Neural crest cell (in vitro differentiated cells): ENCODE measurements around the gene MC2R. TPM values are rescaled to one million over a fixed set of nuclear protein-coding genes. Genes with fewer than 3 reads are reported as not detected.

Source experiments
- DNase-seq: peaks from one replicate; pipeline ENCODE4 v3.0.0; 2021; ENCODE audit warnings: low read depth, mixed read lengths, low spot score
- H3K27ac Mint-ChIP-seq: one replicate; pipeline ENCODE4 v1.8.0; 2021; ENCODE audit warnings: mild to moderate bottlenecking, mixed read lengths; ENCODE audit not compliant: unreplicated experiment
- H3K27me3 Mint-ChIP-seq: 2 replicates; pipeline ENCODE4 v1.8.0; 2021; ENCODE audit warnings: low read depth, mild to moderate bottlenecking, mixed read lengths
- H3K36me3 Mint-ChIP-seq: 2 replicates; pipeline ENCODE4 v1.8.0; 2021; ENCODE audit warnings: low read depth, mild to moderate bottlenecking, mixed read lengths
- H3K4me1 Mint-ChIP-seq: 2 replicates; pipeline ENCODE4 v1.8.0; 2021; ENCODE audit warnings: mixed read lengths
- H3K4me3 Mint-ChIP-seq: one replicate; pipeline ENCODE4 v1.8.0; 2021; ENCODE audit warnings: mild to moderate bottlenecking, mixed read lengths
- H3K9me3 Mint-ChIP-seq: 2 replicates; pipeline ENCODE4 v1.8.0; 2021; ENCODE audit warnings: mixed read lengths
- total RNA-seq: library from RNA; stranded (reverse); gene quantifications from 2 replicates; pipeline ENCODE4 v1.2.1, GENCODE V29; 2021
- TF ChIP-seq, protein P1 (sequence below): fragments of 200-600 bp; sonication (generic); conservative IDR thresholded peaks from 2 replicates; pipeline ENCODE4 v1.5.0; 2021; ENCODE audit warnings: antibody characterized with exemption, mild to moderate bottlenecking

The MC2R gene
- total RNA-seq, 1 donor from 2014 or later: not detected

DNA sequence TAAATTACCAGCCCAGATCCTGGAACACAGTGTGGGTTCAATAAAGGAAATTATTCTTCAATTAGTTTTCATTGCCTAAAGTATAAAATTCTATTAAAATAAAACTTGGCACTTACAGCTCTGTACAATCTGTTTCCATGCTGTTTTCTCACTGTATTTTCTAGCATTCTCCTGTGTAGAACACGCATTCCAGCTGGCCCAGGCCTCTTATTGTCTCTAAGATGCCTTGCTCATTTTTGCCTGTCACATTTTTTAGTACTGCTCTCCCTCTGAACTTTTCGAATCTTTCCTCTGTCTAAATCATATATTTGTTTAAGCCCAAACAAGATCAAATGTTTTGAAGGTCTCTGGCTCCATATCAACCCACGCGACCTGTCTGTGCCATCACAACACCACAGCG, 20.8 kb downstream of the MC2R start:
- no peaks in the 10 kb centered on the region for H3K36me3 Mint-ChIP-seq
- H3K4me1 Mint-ChIP-seq: no peaks in the 10 kb centered on the region
- no peak for DNase-seq
- peaks cover 3% of the 10 kb centered on the region for H3K27me3 Mint-ChIP-seq
- TF ChIP-seq, protein P1, sequence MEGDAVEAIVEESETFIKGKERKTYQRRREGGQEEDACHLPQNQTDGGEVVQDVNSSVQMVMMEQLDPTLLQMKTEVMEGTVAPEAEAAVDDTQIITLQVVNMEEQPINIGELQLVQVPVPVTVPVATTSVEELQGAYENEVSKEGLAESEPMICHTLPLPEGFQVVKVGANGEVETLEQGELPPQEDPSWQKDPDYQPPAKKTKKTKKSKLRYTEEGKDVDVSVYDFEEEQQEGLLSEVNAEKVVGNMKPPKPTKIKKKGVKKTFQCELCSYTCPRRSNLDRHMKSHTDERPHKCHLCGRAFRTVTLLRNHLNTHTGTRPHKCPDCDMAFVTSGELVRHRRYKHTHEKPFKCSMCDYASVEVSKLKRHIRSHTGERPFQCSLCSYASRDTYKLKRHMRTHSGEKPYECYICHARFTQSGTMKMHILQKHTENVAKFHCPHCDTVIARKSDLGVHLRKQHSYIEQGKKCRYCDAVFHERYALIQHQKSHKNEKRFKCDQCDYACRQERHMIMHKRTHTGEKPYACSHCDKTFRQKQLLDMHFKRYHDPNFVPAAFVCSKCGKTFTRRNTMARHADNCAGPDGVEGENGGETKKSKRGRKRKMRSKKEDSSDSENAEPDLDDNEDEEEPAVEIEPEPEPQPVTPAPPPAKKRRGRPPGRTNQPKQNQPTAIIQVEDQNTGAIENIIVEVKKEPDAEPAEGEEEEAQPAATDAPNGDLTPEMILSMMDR: no peak
- no peak overlapping the region for H3K27ac Mint-ChIP-seq
- no peaks in the 10 kb centered on the region for H3K9me3 Mint-ChIP-seq
- H3K4me3 Mint-ChIP-seq: no peak overlapping the region

GRCh38 chr18:13893418-13893760, 21.9 kb downstream of the MC2R start:
- Mint-ChIP-seq H3K27ac (no peak overlapping the region), H3K4me3 (no peak overlapping the region), H3K4me1 (no peaks in the 10 kb centered on the region), H3K9me3 (no peaks in the 10 kb centered on the region), H3K27me3 (no peaks in the 10 kb centered on the region), H3K36me3 (no peaks in the 10 kb centered on the region)
- TF ChIP-seq, protein P1: no peak
- DNase-seq: no peak

DNA sequence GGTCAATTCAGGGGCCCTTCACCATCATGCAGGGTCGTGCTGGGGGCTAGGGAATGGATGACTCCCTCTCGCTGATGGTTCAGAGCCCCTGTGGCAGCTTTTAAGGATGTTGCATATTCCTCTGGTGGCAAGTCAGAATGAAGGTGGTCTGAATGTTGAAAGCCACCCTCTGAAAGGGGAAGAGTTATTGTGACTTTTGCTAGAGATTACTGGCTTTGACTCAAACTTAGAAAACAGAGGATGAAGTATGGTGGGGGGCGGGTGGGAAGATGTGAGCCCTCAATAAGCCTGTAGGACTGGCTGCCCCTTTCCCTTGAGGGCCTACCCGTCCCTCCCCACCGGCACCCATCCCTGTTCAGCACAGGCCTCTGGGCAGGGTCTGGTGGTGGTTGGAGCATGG, 23.2 kb downstream of the MC2R start:
- no peak for DNase-seq
- Mint-ChIP-seq H3K27me3 (no peaks in the 10 kb centered on the region), H3K9me3 (no peaks in the 10 kb centered on the region), H3K4me1 (no peaks in the 10 kb centered on the region), H3K4me3 (no peak overlapping the region), H3K36me3 (no peaks in the 10 kb centered on the region), H3K27ac (no peak overlapping the region)
- TF ChIP-seq, protein P1: no peak

DNA sequence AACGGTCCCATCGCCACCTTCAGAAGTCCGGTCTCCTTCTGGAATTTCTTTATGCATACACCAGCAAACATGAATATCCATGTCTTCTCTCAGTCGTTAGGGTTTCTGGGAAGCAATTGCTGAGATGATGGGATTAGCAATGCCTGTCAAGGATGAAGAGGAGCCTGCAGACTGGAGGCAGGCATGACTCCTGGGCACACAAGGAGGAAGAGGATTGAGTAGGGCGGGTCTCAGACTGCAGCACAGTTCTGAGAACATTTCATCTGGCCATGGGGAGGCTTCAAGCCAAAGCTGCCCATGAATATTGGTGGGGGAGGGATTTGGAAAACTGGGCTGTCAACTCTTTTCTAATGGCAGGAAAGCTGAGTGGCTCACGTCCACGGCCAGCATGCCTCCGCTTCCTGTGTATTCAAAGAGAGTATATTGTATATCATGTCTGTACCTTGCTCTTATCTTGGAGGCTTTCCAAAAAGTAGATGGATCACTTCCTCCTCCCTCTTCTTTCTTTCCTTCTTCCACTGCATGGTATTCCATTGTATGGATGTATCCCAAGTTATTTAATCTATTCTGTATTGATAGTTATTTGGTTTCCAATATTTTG, 24.5 kb downstream of the MC2R start:
- no peak for DNase-seq
- TF ChIP-seq, protein P1: no peak
- H3K27me3 Mint-ChIP-seq: peaks cover 2% of the 10 kb centered on the region
- H3K36me3 Mint-ChIP-seq: no peaks in the 10 kb centered on the region
- H3K4me3 Mint-ChIP-seq: no peak overlapping the region
- no peak overlapping the region for H3K27ac Mint-ChIP-seq
- no peaks in the 10 kb centered on the region for H3K4me1 Mint-ChIP-seq
- H3K9me3 Mint-ChIP-seq: no peaks in the 10 kb centered on the region

DNA sequence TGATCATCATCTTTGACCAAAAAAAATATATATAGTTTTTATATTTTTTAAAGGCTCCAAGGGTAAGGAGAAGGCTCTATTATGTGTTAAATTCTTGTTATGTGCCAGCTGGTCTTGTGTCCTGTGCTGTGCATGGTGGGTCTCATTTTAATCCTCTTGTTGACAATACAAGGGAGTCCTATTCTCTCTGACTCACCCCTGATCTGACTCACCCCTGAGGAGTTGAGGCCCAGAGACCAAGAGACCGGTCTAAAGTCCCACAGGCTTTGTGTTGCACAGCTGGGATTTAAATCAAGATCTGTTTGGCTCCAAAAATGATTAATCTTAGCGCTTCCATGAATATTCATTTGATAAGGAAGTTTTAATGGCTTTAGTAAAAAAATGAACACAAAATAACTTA, 25.7 kb downstream of the MC2R start:
- TF ChIP-seq, protein P1: no peak
- peaks cover 3% of the 10 kb centered on the region for H3K9me3 Mint-ChIP-seq
- no peak for DNase-seq
- H3K27me3 Mint-ChIP-seq: peaks cover 5% of the 10 kb centered on the region
- no peaks in the 10 kb centered on the region for H3K4me1 Mint-ChIP-seq
- no peaks in the 10 kb centered on the region for H3K36me3 Mint-ChIP-seq
- H3K4me3 Mint-ChIP-seq: no peak overlapping the region
- H3K27ac Mint-ChIP-seq: no peak overlapping the region
